ENCODE results near the gene IFNA6. TPM values are rescaled to one million over a fixed set of nuclear protein-coding genes. Genes with fewer than 3 reads are reported as not detected.

IFNA6 gene
- total RNA-seq, 1 donor from 2014 or later, result not detected

DNA sequence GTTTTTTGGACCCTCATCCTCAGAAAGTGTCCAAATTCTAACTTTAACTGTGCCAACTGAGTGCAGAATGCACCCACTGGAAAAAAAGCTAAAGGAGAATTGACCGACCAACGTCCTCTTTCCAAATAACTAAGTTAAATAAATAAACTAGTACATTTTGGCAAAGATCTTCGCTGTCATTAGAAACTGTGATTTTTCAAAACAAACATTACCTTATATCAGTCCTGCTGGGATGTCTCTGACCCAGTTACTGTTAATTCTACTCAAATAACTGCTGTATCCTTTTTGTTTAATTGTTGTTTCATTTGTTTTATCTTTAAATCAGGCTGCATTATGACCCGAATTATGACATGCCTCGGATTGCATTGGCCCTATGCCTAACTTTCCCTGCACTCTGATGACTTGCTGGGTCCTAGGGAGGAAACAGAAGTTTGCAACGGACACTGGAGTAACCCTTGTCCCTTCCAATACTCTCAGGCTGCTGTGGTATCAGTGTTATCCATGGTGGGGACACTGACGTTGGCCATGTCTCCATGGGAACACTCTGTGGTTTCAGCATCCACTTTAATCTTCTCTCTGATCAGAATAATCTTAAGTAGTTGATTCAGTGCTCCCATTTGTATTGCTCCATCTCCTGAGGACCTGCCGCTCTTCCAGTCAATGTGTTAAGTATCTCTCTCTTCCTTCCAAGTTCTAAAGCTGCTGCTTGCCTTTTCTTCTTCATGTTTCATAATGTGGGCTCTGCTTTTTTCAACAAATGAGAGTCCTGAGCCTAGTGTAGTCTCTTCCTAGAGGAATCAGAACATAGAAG lies 34.5 kb downstream of the IFNA6 start:
- Mint-ChIP-seq H3K4me3 (ENCODE audit: unreplicated experiment) (no peak overlapping the region), H3K27me3 (ENCODE audit: unreplicated experiment) (peaks cover 39% of the 10 kb centered on the region), H3K27ac (ENCODE audit: unreplicated experiment) (no peak overlapping the region), H3K4me1 (ENCODE audit: unreplicated experiment) (peaks cover 4% of the 10 kb centered on the region), H3K9me3 (ENCODE audit: unreplicated experiment) (no peaks in the 10 kb centered on the region), H3K36me3 (ENCODE audit: unreplicated experiment) (no peaks in the 10 kb centered on the region)
- no peak for DNase-seq (ENCODE audit: extremely low spot score, unreplicated experiment)
- TF ChIP-seq, protein P1, sequence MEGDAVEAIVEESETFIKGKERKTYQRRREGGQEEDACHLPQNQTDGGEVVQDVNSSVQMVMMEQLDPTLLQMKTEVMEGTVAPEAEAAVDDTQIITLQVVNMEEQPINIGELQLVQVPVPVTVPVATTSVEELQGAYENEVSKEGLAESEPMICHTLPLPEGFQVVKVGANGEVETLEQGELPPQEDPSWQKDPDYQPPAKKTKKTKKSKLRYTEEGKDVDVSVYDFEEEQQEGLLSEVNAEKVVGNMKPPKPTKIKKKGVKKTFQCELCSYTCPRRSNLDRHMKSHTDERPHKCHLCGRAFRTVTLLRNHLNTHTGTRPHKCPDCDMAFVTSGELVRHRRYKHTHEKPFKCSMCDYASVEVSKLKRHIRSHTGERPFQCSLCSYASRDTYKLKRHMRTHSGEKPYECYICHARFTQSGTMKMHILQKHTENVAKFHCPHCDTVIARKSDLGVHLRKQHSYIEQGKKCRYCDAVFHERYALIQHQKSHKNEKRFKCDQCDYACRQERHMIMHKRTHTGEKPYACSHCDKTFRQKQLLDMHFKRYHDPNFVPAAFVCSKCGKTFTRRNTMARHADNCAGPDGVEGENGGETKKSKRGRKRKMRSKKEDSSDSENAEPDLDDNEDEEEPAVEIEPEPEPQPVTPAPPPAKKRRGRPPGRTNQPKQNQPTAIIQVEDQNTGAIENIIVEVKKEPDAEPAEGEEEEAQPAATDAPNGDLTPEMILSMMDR (IDR thresholded peaks at IDR 0.05), result no peak

DNA sequence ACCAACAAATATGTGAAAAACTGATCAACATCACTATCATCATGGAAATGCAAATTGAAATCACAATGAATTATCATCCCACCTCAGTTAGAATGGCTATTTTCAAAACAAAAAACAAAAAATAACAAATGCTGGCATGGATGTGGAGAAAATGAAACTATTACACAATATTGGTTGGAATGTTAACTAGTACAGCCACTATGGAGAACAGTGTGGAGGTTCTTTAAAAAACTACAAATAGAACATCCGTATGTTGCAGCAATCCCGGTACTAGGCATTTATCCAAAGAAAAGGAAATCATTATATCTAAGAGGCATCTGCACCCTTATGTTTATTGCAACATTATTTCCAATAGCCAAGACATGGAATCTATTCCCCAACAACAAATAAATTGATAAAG lies 36.5 kb downstream of the IFNA6 start:
- TF ChIP-seq, protein P1 (IDR thresholded peaks at IDR 0.05), result no peak
- no peak for DNase-seq (ENCODE audit: extremely low spot score, unreplicated experiment)
- Mint-ChIP-seq H3K4me1 (ENCODE audit: unreplicated experiment) (peaks cover 4% of the 10 kb centered on the region), H3K27ac (ENCODE audit: unreplicated experiment) (no peak overlapping the region), H3K4me3 (ENCODE audit: unreplicated experiment) (no peak overlapping the region), H3K27me3 (ENCODE audit: unreplicated experiment) (peaks cover 49% of the 10 kb centered on the region), H3K36me3 (ENCODE audit: unreplicated experiment) (no peaks in the 10 kb centered on the region), H3K9me3 (ENCODE audit: unreplicated experiment) (no peaks in the 10 kb centered on the region)

DNA sequence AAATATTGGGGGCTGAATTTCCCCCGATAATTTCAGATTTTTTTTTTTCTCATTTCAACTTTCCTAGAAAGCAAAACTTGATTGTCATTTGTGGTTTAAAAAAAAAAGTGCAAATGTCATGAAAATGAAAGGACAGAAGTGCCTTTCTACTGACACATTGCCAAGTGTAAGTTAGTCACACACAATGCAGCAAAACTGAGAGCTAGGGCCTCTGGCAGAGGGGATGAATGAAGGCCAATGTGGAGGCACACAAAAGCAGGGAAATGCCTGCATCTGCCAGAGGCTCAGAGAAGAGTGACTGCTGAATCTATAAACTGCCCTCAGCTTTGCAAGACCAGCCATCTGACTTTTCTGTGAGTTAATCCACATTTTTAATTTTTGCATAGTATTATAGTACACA lies 38.8 kb downstream of the IFNA6 start:
- Mint-ChIP-seq H3K36me3 (ENCODE audit: unreplicated experiment) (no peaks in the 10 kb centered on the region), H3K4me3 (ENCODE audit: unreplicated experiment) (no peak overlapping the region), H3K27me3 (ENCODE audit: unreplicated experiment) (peaks cover 65% of the 10 kb centered on the region), H3K9me3 (ENCODE audit: unreplicated experiment) (no peaks in the 10 kb centered on the region), H3K4me1 (ENCODE audit: unreplicated experiment) (no peaks in the 10 kb centered on the region), H3K27ac (ENCODE audit: unreplicated experiment) (no peak overlapping the region)
- TF ChIP-seq, protein P1 (IDR thresholded peaks at IDR 0.05), result no peak
- no peak for DNase-seq (ENCODE audit: extremely low spot score, unreplicated experiment)

DNA sequence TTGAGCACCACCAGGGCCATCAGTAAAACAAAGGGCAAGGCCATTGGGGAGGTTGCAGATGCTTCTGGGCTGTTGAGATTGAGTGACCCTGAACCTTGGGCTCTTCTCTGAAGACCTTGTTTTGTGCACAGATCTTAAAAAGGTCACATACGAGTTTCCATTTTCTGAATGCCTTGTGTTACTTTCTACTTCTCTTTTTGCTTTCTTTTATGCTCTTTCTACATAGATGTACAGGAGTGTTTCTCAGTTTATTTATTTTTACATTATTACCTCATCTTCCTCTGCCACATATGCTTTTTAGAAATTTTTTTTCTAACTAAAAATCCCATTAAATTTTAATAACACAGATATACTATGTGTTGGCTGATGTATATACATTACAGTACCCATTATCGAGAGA lies 45.5 kb downstream of the IFNA6 start, which contains the start of gene IFNA5:
Gene IFNA5 (minus strand): TSS at position 101 of the 400 bp plus-strand sequence. CDS start 57 bp downstream, at position 44.
- TF ChIP-seq, protein P1 (IDR thresholded peaks at IDR 0.05), result no peak
- Mint-ChIP-seq H3K4me1 (ENCODE audit: unreplicated experiment) (no peaks in the 10 kb centered on the region), H3K27me3 (ENCODE audit: unreplicated experiment) (peaks cover 67% of the 10 kb centered on the region), H3K4me3 (ENCODE audit: unreplicated experiment) (no peak within 1 kb of the TSS), H3K27ac (ENCODE audit: unreplicated experiment) (no peak within 1 kb of the TSS), H3K36me3 (ENCODE audit: unreplicated experiment) (no peaks in the 10 kb centered on the region), H3K9me3 (ENCODE audit: unreplicated experiment) (no peaks in the 10 kb centered on the region)
- no peak for DNase-seq (ENCODE audit: extremely low spot score, unreplicated experiment)

Other genes with a start within 250 kb of the IFNA6 start
- not detected in 2 replicates for gene IFNW1, start 209.1 kb downstream of the IFNA6 start, total RNA-seq
- gene IFNA21, start 184.2 kb downstream of the IFNA6 start, total RNA-seq, result not detected in 2 replicates
- not detected in 2 replicates for gene IFNA4, start 163.3 kb downstream of the IFNA6 start, total RNA-seq
- gene IFNA7, start 148.7 kb downstream of the IFNA6 start, total RNA-seq, result not detected in 2 replicates
- gene IFNA10, start 143.7 kb downstream of the IFNA6 start, total RNA-seq, result not detected in 2 replicates
- gene IFNA16, start 133.6 kb downstream of the IFNA6 start, total RNA-seq, result not detected in 2 replicates
- gene IFNA17, start 122.7 kb downstream of the IFNA6 start, total RNA-seq, result not detected in 2 replicates
- not detected in 2 replicates for gene IFNA14, start 110.9 kb downstream of the IFNA6 start, total RNA-seq
- gene IFNA5, start 45.6 kb downstream of the IFNA6 start, total RNA-seq, result not detected in 2 replicates
- 33.6 and 35.2 TPM in 2 replicates for gene KLHL9, start 15.5 kb downstream of the IFNA6 start, total RNA-seq
- gene IFNA13, start 17.2 kb upstream of the IFNA6 start, total RNA-seq, result not detected in 2 replicates
- gene IFNA2, start 34.5 kb upstream of the IFNA6 start, total RNA-seq, result not detected in 2 replicates
- gene IFNA8, start 58.2 kb upstream of the IFNA6 start, total RNA-seq, result not detected in 2 replicates
- not detected in 2 replicates for gene IFNA1, start 89.6 kb upstream of the IFNA6 start, total RNA-seq
- gene IFNE, start 131.4 kb upstream of the IFNA6 start, total RNA-seq, result not detected in 2 replicates

Measured in osteocyte (in vitro differentiated cells).